IMR-90 (cell line): Measurements from ENCODE around the gene TAF4B. TPM values are rescaled to one million over a fixed set of nuclear protein-coding genes. Genes with fewer than 3 reads are reported as not detected.

Experiments used
- ATAC-seq: fragments of 200-7000 bp; cut with Tn5 transposase; 2 replicates; pipeline ENCODE4 v1.9.1; 2020; ENCODE audit warnings: low read depth, mild to moderate bottlenecking, moderate library complexity
- BruUV-seq: library from RNA; stranded (reverse); fragments of 400-500 nt; replicated peaks from 2 replicates; lab custom pipeline; 2021; lab: Mats Ljungman, UMichigan
- CTCF ChIA-PET: fragments of 300-600 bp; formaldehyde crosslinking; extraction: SDS; loops from one replicate; lab custom pipeline; 2021; ENCODE audit warnings: antibody characterized with exemption; lab: Yijun Ruan, JAX
- POLR2A ChIA-PET: fragments of 300-600 bp; sonication (Branson Sonifier 250); formaldehyde crosslinking; loops from one replicate; lab custom pipeline; 2022; ENCODE audit warnings: antibody characterized with exemption; ENCODE audit not compliant: unreplicated experiment; lab: Charles Lee
- DNase-seq: peaks from one replicate; pipeline ENCODE4 v3.0.0; 2013
- H2AFZ ChIP-seq: replicated peaks from 2 replicates; pipeline ENCODE3; 2013; ENCODE audit warnings: low read length, mild to moderate bottlenecking; ENCODE audit not compliant: poor library complexity
- H2AK5ac ChIP-seq: 2 replicates; pipeline ENCODE4 v1.6.1; 2013; ENCODE audit warnings: low read depth, low read length, inconsistent platforms
- H2AK9ac ChIP-seq: replicated peaks from 2 replicates; pipeline ENCODE3; 2013; ENCODE audit warnings: mild to moderate bottlenecking, low read depth, low read length, moderate library complexity; ENCODE audit not compliant: poor library complexity
- H2BK120ac ChIP-seq: 2 replicates; pipeline ENCODE4 v1.6.1; 2013; ENCODE audit warnings: low read depth, low read length, inconsistent platforms
- H2BK15ac ChIP-seq: 3 replicates; pipeline ENCODE4 v1.6.1; 2013; ENCODE audit warnings: low read depth, low read length, inconsistent platforms
- H2BK20ac ChIP-seq: 2 replicates; pipeline ENCODE4 v1.6.1; 2013; ENCODE audit warnings: low read depth, mild to moderate bottlenecking, inconsistent platforms, low read length, moderate library complexity
- H2BK5ac ChIP-seq: 2 replicates; pipeline ENCODE4 v1.6.1; 2013; ENCODE audit warnings: mild to moderate bottlenecking, low read depth, low read length, inconsistent platforms; ENCODE audit not compliant: poor library complexity, severe bottlenecking
- H3K14ac ChIP-seq: replicated peaks from 2 replicates; pipeline ENCODE4 v1.6.1; 2013; ENCODE audit warnings: low read depth, low read length, inconsistent platforms
- H3K18ac ChIP-seq: 2 replicates; pipeline ENCODE4 v1.6.1; 2013; ENCODE audit warnings: low read depth, low read length, control low read depth
- H3K23ac ChIP-seq: 2 replicates; pipeline ENCODE4 v1.6.1; 2013; ENCODE audit warnings: low read depth, low read length, inconsistent platforms
- H3K27ac ChIP-seq: 2 replicates; pipeline ENCODE4 v1.5.1; 2013; ENCODE audit warnings: mild to moderate bottlenecking, control low read depth, low read length; ENCODE audit not compliant: insufficient read depth
- H3K27me3 ChIP-seq: 2 replicates; pipeline ENCODE4 v1.6.1; 2013; ENCODE audit warnings: low read length; ENCODE audit not compliant: control insufficient read depth, insufficient read depth
- H3K36me3 ChIP-seq: 2 replicates; pipeline ENCODE4 v1.6.1; 2013; ENCODE audit warnings: low read length, mixed read lengths; ENCODE audit not compliant: control insufficient read depth, insufficient read depth
- H3K4ac ChIP-seq: 2 replicates; pipeline ENCODE4 v1.6.1; 2013; ENCODE audit warnings: low read depth, low read length, inconsistent platforms
- H3K4me1 ChIP-seq: 2 replicates; pipeline ENCODE4 v1.6.1; 2013; ENCODE audit warnings: low read length, mixed read lengths; ENCODE audit not compliant: control insufficient read depth, insufficient read depth
- H3K4me2 ChIP-seq: 2 replicates; pipeline ENCODE4 v1.6.1; 2013; ENCODE audit warnings: low read depth, mild to moderate bottlenecking, control low read depth, low read length, moderate library complexity
- H3K4me3 ChIP-seq: 2 replicates; pipeline ENCODE4 v1.5.1; 2013; ENCODE audit warnings: low read depth, mild to moderate bottlenecking, control low read depth, low read length, moderate library complexity; ENCODE audit not compliant: insufficient read depth
- H3K56ac ChIP-seq: 2 replicates; pipeline ENCODE4 v1.6.1; 2013; ENCODE audit warnings: low read length, inconsistent platforms; ENCODE audit not compliant: insufficient read depth; ENCODE audit errors: extremely low read depth
- H3K79me1 ChIP-seq, 2 experiments: 2 replicates each; pipeline ENCODE4 v1.6.1; 2013; ENCODE audit warnings: low read length in 2 of 2, inconsistent platforms in 1 of 2, low read depth in 1 of 2
- H3K9ac ChIP-seq: 2 replicates; pipeline ENCODE4 v1.6.1; 2013; ENCODE audit warnings: low read depth, low read length, control low read depth
- H3K9me1 ChIP-seq: 2 replicates; pipeline ENCODE4 v1.6.1; 2013; ENCODE audit warnings: low read length, inconsistent platforms; ENCODE audit not compliant: insufficient read depth
- H3K9me3 ChIP-seq: 2 replicates; pipeline ENCODE4 v1.6.1; 2013; ENCODE audit warnings: low read length; ENCODE audit not compliant: control insufficient read depth, insufficient read depth
- H4K20me1 ChIP-seq: 2 replicates; pipeline ENCODE4 v1.6.1; 2013; ENCODE audit warnings: low read length, inconsistent platforms; ENCODE audit not compliant: insufficient read depth
- H4K5ac ChIP-seq: 2 replicates; pipeline ENCODE4 v1.6.1; 2013; ENCODE audit warnings: mild to moderate bottlenecking, low read depth, low read length, control low read depth
- H4K8ac ChIP-seq, 2 experiments: 2 replicates each; pipeline ENCODE4 v1.6.1; 2013; ENCODE audit warnings: low read depth in 2 of 2, low read length in 2 of 2, control low read depth in 1 of 2, inconsistent platforms in 1 of 2
- H4K91ac ChIP-seq: 2 replicates; pipeline ENCODE4 v1.6.1; 2013; ENCODE audit warnings: low read depth, low read length, inconsistent platforms; ENCODE audit not compliant: insufficient read depth
- CEBPB ChIP-seq: IDR thresholded peaks from 2 replicates; pipeline ENCODE4 v1.6.1; 2012; ENCODE audit warnings: low read depth, low read length, improper control_type of control experiment
- CHD1 ChIP-seq: IDR thresholded peaks from 2 replicates; pipeline ENCODE4 v1.6.1; 2012; ENCODE audit warnings: low read depth, low read length, improper control_type of control experiment
- CTCF ChIP-seq: conservative IDR thresholded peaks from 2 replicates; pipeline ENCODE4 v1.5.1; 2012; ENCODE audit warnings: mild to moderate bottlenecking, low read depth, low read length, improper control_type of control experiment
- ELK1 ChIP-seq: fragments of 150-350 bp; IDR thresholded peaks from 2 replicates; pipeline ENCODE4 v1.6.1; 2016; ENCODE audit warnings: low read depth, mild to moderate bottlenecking, low read length, moderate library complexity, borderline replicate concordance
- FOS ChIP-seq: fragments of 150-350 bp; IDR thresholded peaks from 2 replicates; pipeline ENCODE4 v1.6.1; 2016; ENCODE audit warnings: low read depth, low read length
- MAZ ChIP-seq: IDR thresholded peaks from 2 replicates; pipeline ENCODE4 v1.6.1; 2012; ENCODE audit warnings: low read depth, mild to moderate bottlenecking, low read length, improper control_type of control experiment, moderate library complexity, borderline replicate concordance
- NFE2L2 ChIP-seq: fragments of 150-350 bp; IDR thresholded peaks from 2 replicates; pipeline ENCODE4 v1.6.1; 2016; ENCODE audit warnings: low read depth, mild to moderate bottlenecking, low read length
- POLR2A ChIP-seq: IDR thresholded peaks from 2 replicates; pipeline ENCODE4 v1.6.1; 2012; ENCODE audit warnings: mild to moderate bottlenecking, low read depth, low read length
- RFX5 ChIP-seq: IDR thresholded peaks from 2 replicates; pipeline ENCODE4 v1.8.0; 2012; ENCODE audit warnings: low read depth, mild to moderate bottlenecking, low read length, moderate library complexity
- SMC3 ChIP-seq: fragments of 150-350 bp; IDR thresholded peaks from 2 replicates; pipeline ENCODE4 v1.6.1; 2016; ENCODE audit warnings: low read depth, mild to moderate bottlenecking, antibody characterized with exemption, low read length, moderate library complexity
- WGBS, 2 experiments: methylation state at CpG; one replicate each; pipeline versions ENCODE4 v1.1.5 to v1.1.7; 2013; ENCODE audit warnings: missing lambda C conversion rate in 2 of 2; ENCODE audit not compliant: insufficient read length in 1 of 2; ENCODE audit errors: extremely low coverage in 2 of 2; 5-methylcytosine and 5-hydroxymethylcytosine counted together
- dilution Hi-C: fragments of 300-500 bp; cut with HindIII; formaldehyde crosslinking; loops from one replicate; pipeline ENCODE4 v1.14.3; 2018; ENCODE audit warnings: low sequenced_read_pairs; ENCODE audit not compliant: unreplicated experiment
- in situ Hi-C: fragments of 300-500 bp; cut with MboI; formaldehyde crosslinking; loops from 3 replicates; pipeline ENCODE4 v1.14.3; 2019; ENCODE audit warnings: low sequenced_read_pairs, inconsistent platforms, mixed read lengths
- intact Hi-C: fragments of 100-400 bp; cut with micrococcal nuclease; formaldehyde crosslinking; loops from 2 replicates; pipeline ENCODE4 v1.10.0; 2022
- polyA plus RNA-seq, 3 experiments: library from polyadenylated mRNA; depleted of rRNA; stranded (reverse); fragments of >200 nt; gene quantifications; 2 replicates each; pipeline ENCODE4 v1.2.3, GENCODE V29; 2012; ENCODE audit warnings: low replicate concordance in 1 of 3
- total RNA-seq: library from RNA; depleted of rRNA; stranded (reverse); fragments of >200 nt; gene quantifications from 2 replicates; pipeline ENCODE4 v1.2.3, GENCODE V29; 2012

The TAF4B gene
- total and polyA plus RNA-seq, 2 of the 4 experiments (the other 2 are of a cell fraction), result 0.38 to 1.1 TPM

DNA sequence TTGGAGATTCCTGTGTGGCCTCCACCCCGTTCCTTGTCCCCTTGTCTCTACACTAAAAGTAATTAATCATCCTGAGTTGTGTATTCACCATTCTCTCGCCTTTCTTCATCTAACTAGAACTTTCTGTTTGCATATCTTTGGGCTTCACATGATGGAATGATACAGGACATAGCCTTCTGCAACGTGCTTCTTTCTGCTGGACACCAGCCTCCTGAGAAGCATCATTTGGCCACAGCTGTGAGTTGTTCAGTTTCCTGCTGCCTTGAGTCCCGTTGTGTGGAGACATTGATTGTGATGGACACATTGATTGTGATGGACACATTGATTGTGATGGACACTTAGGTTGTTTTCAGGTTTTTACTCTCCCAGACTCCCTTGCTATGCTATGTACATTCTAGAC, 182.8 kb downstream of the TAF4B start:
- H3K23ac ChIP-seq, result no peak overlapping the region
- no peak overlapping the region for H2AFZ ChIP-seq
- dilution Hi-C loops, result no loop called here
- no peak overlapping the region for H3K14ac ChIP-seq
- no peak overlapping the region for H2BK20ac ChIP-seq
- no peak overlapping the region for H4K8ac ChIP-seq
- WGBS, 2 experiments, result 49% methylated on average over 2 of the region's 4 CpGs; no CpG with 5 or more reads in 1 of the 2 experiments
- no peak for TF ChIP-seq MAZ
- TF ChIP-seq SMC3, result no peak
- TF ChIP-seq RFX5, result no peak
- no peak for TF ChIP-seq ELK1
- no peak for TF ChIP-seq FOS
- no peak for TF ChIP-seq CEBPB
- no peak for TF ChIP-seq NFE2L2
- TF ChIP-seq CTCF, result no peak
- no peak for TF ChIP-seq POLR2A
- TF ChIP-seq CHD1, result no peak
- no peak overlapping the region for H2BK5ac ChIP-seq
- H2BK15ac ChIP-seq, result no peak overlapping the region
- ChIA-PET CTCF (no interaction called here), POLR2A (no interaction called here)
- no peak overlapping the region for H3K27ac ChIP-seq
- no peak overlapping the region for H3K18ac ChIP-seq
- in situ Hi-C loops, result loop anchor here (5.0 kb wide), 1 partner anchor 238 kb away; no protein-coding TSS in a partner anchor
- no peak overlapping the region for H4K91ac ChIP-seq
- no peak overlapping the region for H3K56ac ChIP-seq
- ATAC-seq, result no peak
- no peak overlapping the region for H2BK120ac ChIP-seq
- no peak overlapping the region for H2AK5ac ChIP-seq
- H3K4me3 ChIP-seq, result no peak overlapping the region
- H3K9ac ChIP-seq, result no peak overlapping the region
- BruUV-seq, result no TSS peak
- no peaks in the 10 kb centered on the region for H3K36me3 ChIP-seq
- H3K4me2 ChIP-seq, result no peak overlapping the region
- H3K4me1 ChIP-seq, result no peaks in the 10 kb centered on the region
- no peak overlapping the region for H3K4ac ChIP-seq
- no peak for DNase-seq
- H3K27me3 ChIP-seq, result peaks cover 12% of the 10 kb centered on the region
- no peaks in the 10 kb centered on the region for H3K9me1 ChIP-seq
- no peaks in the 10 kb centered on the region for H3K79me1 ChIP-seq
- intact Hi-C loops, result loop anchor here (5.0 to 10.0 kb wide), 2 partner anchors 138 to 1186 kb away; partner anchors contain the start of gene KCTD1
- no peak overlapping the region for H2AK9ac ChIP-seq
- H4K20me1 ChIP-seq, result no peaks in the 10 kb centered on the region
- no peaks in the 10 kb centered on the region for H3K9me3 ChIP-seq
- H4K5ac ChIP-seq, result no peak overlapping the region
